A673 (cell line): ENCODE measurements around the gene ACCS. TPM values are rescaled to one million over a fixed set of nuclear protein-coding genes. Genes with fewer than 3 reads are reported as not detected.

Experiments used
- BruUV-seq: library from RNA; stranded (reverse); fragments of 400-500 nt; replicated peaks from 2 replicates; lab custom pipeline; 2021; lab: Mats Ljungman, UMichigan
- CTCF ChIA-PET: fragments of 300-600 bp; sonication (Branson Sonifier 250); formaldehyde crosslinking; loops from one replicate; lab custom pipeline; 2022; ENCODE audit warnings: antibody characterized with exemption; lab: Charles Lee
- POLR2A ChIA-PET: fragments of 300-600 bp; sonication (Branson Sonifier 250); formaldehyde crosslinking; loops from one replicate; lab custom pipeline; 2022; ENCODE audit warnings: antibody characterized with exemption; ENCODE audit not compliant: low non-redundant PET; lab: Charles Lee
- DNase-seq: peaks from one replicate; pipeline ENCODE4 v3.0.0-alpha.2; 2015; ENCODE audit warnings: low spot score
- H3K27ac ChIP-seq: fragments of 200-600 bp; sonication (generic); 2 replicates; pipeline ENCODE4 v1.5.1; 2016; ENCODE audit warnings: mixed run types, low read depth, mild to moderate bottlenecking, mixed read lengths, antibody characterized with exemption, low read length; ENCODE audit not compliant: poor library complexity, severe bottlenecking
- H3K27me3 ChIP-seq: fragments of 200-600 bp; sonication (generic); replicated peaks from 2 replicates; pipeline ENCODE4 v1.6.1; 2017; ENCODE audit warnings: mixed run types, low read depth, mild to moderate bottlenecking, mixed read lengths, antibody characterized with exemption, low read length; ENCODE audit not compliant: insufficient read depth, poor library complexity
- H3K36me3 ChIP-seq: fragments of 200-600 bp; sonication (generic); 2 replicates; pipeline ENCODE4 v1.6.1; 2016; ENCODE audit warnings: mixed run types, mild to moderate bottlenecking, mixed read lengths, antibody characterized with exemption, low read length; ENCODE audit not compliant: insufficient read depth, poor library complexity, severe bottlenecking
- H3K4me1 ChIP-seq: fragments of 200-600 bp; sonication (generic); 2 replicates; pipeline ENCODE4 v1.6.1; 2017; ENCODE audit warnings: mixed run types, mild to moderate bottlenecking, mixed read lengths, antibody characterized with exemption, low read length; ENCODE audit not compliant: insufficient read depth, poor library complexity, severe bottlenecking
- H3K4me3 ChIP-seq: fragments of 200-600 bp; sonication (generic); 2 replicates; pipeline ENCODE4 v1.5.1; 2016; ENCODE audit warnings: low read depth, mixed run types, mild to moderate bottlenecking, mixed read lengths, low read length; ENCODE audit not compliant: poor library complexity, severe bottlenecking
- H3K9me3 ChIP-seq: fragments of 200-600 bp; sonication (generic); 2 replicates; pipeline ENCODE4 v1.6.1; 2016; ENCODE audit warnings: mixed run types, low read depth, mild to moderate bottlenecking, mixed read lengths, antibody characterized with exemption, low read length; ENCODE audit not compliant: poor library complexity, severe bottlenecking
- EZH2 ChIP-seq: fragments of 200-600 bp; sonication (generic); IDR thresholded peaks from 2 replicates; pipeline ENCODE4 v1.6.1; 2017; ENCODE audit warnings: borderline replicate concordance, low read depth, mild to moderate bottlenecking, mixed read lengths, antibody characterized with exemption, low read length; ENCODE audit not compliant: poor library complexity, severe bottlenecking
- intact Hi-C: fragments of 100-400 bp; cut with micrococcal nuclease; formaldehyde crosslinking; loops from one replicate; pipeline ENCODE4 v1.10.0; 2022; ENCODE audit not compliant: unreplicated experiment
- total RNA-seq: library from RNA; stranded (reverse); gene quantifications from 2 replicates; pipeline ENCODE4 v1.2.3, GENCODE V29; 2021
- TF ChIP-seq, protein P1 (sequence below): fragments of 300-800, 200-600 bp; sonication (generic); conservative IDR thresholded peaks from 2 replicates; pipeline ENCODE4 v1.5.1; 2017; ENCODE audit warnings: low read depth, mild to moderate bottlenecking, antibody characterized with exemption, low read length, moderate library complexity, mixed read lengths

ACCS gene
- total RNA-seq, 1 experiment from 2014 or later: 28.4 TPM

DNA sequence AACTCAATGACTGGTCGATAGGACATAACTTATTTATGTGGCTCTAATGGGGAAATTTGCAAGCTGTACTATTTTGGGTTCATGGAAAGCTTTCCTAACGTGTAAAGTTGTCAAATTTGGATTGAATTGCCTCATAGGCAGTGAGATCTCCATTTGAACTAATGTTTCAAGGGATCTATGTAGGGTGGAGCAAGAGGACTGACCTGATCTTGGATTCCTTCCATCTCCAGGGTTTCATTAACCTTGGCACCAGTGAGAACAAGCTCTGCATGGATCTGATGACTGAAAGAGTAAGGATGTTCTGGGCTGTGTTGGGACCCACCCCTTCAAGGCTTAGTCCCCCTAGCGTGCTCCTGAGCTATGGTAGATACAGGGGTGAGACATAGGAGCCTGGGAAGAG, 16.2 kb upstream of the ACCS start:
- Histone ChIP-seq H3K9me3 (no peaks in the 10 kb centered on the region), H3K27me3 (peaks cover 3% of the 10 kb centered on the region), H3K36me3 (no peaks in the 10 kb centered on the region), H3K4me3 (no peak overlapping the region), H3K27ac (no peak overlapping the region), H3K4me1 (no peaks in the 10 kb centered on the region)
- ChIA-PET POLR2A (no interaction called here), CTCF (no interaction called here)
- TF ChIP-seq EZH2: no peak
- TF ChIP-seq, protein P1, sequence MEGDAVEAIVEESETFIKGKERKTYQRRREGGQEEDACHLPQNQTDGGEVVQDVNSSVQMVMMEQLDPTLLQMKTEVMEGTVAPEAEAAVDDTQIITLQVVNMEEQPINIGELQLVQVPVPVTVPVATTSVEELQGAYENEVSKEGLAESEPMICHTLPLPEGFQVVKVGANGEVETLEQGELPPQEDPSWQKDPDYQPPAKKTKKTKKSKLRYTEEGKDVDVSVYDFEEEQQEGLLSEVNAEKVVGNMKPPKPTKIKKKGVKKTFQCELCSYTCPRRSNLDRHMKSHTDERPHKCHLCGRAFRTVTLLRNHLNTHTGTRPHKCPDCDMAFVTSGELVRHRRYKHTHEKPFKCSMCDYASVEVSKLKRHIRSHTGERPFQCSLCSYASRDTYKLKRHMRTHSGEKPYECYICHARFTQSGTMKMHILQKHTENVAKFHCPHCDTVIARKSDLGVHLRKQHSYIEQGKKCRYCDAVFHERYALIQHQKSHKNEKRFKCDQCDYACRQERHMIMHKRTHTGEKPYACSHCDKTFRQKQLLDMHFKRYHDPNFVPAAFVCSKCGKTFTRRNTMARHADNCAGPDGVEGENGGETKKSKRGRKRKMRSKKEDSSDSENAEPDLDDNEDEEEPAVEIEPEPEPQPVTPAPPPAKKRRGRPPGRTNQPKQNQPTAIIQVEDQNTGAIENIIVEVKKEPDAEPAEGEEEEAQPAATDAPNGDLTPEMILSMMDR: no peak
- no TSS peak for BruUV-seq
- DNase-seq: no peak
- intact Hi-C loops: no loop called here

DNA sequence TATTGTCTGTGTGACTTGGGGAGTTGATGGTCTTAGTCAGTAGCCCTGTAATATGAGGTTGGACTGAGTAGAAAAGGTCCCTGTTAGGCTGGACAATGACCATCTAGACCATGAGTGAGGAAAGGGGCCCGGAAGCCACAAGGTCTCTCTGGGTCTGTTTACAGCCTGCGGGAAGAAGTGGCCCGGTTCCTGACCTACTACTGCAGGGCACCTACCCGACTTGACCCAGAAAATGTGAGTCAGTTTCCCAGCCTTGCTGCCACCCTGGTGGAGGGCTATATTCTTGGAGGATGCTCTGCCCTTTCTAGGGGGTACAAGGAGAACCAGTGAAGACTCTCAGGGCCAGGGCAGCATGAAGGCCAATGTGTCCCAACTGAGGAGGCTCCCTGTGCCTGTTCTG, 14.9 kb upstream of the ACCS start:
- TF ChIP-seq, protein P1: no peak
- TF ChIP-seq EZH2: no peak
- ChIA-PET POLR2A (no interaction called here), CTCF (no interaction called here)
- DNase-seq: no peak
- Histone ChIP-seq H3K36me3 (no peaks in the 10 kb centered on the region), H3K4me1 (no peaks in the 10 kb centered on the region), H3K27me3 (peaks cover 3% of the 10 kb centered on the region), H3K4me3 (no peak overlapping the region), H3K9me3 (no peaks in the 10 kb centered on the region), H3K27ac (no peak overlapping the region)
- intact Hi-C loops: no loop called here
- BruUV-seq: no TSS peak

DNA sequence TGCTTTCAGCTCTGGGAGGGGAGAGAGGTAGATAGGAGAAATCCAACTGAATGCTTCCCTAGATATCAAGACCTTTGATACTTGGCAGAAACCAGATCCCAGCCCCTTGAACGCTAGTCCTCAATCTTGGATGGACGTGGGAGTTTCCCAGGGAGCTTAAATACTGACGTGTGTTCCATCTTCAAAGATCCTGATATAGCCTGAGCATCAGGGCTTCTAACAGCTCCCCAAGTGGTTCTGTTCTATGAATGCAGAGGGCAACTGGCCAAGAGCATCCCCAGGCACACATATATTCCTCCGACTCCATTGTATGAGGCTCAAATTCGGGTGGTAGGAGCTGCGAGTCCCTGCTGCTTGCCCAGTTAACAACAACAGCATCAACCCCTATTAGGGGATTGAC, 8.7 kb upstream of the ACCS start:
- POLR2A ChIA-PET: interaction anchor here (0.6 kb wide), 1 partner anchor 162 kb away, joined by 3 read pairs; no protein-coding TSS in a partner anchor
- TF ChIP-seq, protein P1: no peak
- TF ChIP-seq EZH2: no peak
- Histone ChIP-seq H3K27ac (no peak overlapping the region), H3K27me3 (no peaks in the 10 kb centered on the region), H3K36me3 (no peaks in the 10 kb centered on the region), H3K4me1 (no peaks in the 10 kb centered on the region), H3K4me3 (no peak overlapping the region), H3K9me3 (no peaks in the 10 kb centered on the region)
- intact Hi-C loops: no loop called here
- DNase-seq: no peak
- CTCF ChIA-PET: interaction anchor here (1.0 to 1.1 kb wide), 2 partner anchors 20 to 36 kb away, joined by 3 to 5 read pairs; no protein-coding TSS in a partner anchor
- no TSS peak for BruUV-seq
